NCI-H1436 (cell line): ENCODE results near the gene PTPN2.
"Not testable (repeated sequence)": the region's sequence is repeated elsewhere in the genome, so short reads cannot be mapped to it uniquely, and the experiment has no call there.

ENCODE experiments used
- DNase-seq: peaks from one replicate; lab custom pipeline; 2025; lab: John Stamatoyannopoulos, UW

Gene PTPN2

DNA sequence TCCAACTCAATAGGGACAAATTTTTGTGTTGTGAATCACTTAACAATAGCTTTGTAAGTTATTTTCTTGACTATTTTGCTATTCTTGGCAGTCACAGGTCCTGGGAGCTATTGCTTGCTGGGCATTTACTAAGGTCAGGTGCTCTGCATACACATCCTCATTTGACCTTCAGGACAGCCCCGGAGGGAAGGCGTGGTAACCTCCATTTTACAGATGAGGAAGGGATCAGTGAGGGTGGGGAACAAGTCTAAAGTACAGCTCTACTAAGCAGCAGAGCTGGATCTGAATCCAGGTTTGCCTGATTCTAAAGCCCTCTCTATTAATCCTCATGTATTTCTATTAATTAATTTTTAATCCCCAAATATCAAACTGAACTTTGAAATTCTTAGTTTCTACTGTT lies 58.8 kb downstream of the PTPN2 start:
- DNase-seq: no peak

DNA sequence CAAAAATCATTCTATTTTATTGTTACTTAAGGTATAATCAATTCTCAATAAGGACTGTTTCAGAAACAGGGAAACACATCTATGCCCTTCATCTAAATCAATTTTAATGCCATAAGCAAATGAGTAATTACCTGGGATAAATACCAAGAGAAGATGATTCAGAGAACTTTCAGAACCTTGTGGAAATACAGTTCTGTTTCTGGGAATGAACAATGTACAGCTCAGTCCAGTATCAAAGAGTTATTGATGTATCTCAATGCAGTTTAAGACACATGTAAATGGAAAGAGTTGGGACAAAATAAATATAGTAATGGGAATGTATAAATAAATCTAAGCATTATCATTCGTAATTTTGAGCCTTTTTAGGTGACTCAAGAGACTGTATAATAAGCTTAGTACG lies 60.1 kb downstream of the PTPN2 start:
- DNase-seq: no peak

DNA sequence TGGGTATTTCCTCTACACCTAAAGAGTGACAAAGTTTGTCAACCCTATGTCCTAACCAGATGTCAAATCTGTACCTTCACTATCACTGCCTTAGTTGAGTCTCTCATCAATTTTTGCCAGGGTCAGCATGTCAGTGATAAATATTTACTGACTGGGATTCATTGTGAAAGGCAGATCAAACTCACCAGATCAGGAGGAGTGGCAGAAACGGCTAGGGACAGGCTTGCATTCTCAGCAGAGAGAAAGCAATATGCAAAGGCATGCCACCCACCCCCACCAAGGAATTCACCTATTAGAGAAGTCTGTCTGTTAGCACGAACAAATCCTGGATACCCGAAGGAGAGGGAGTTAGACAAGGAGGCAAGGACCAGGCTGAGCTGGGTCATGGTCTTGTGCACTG lies 62.6 kb downstream of the PTPN2 start:
- no peak for DNase-seq

DNA sequence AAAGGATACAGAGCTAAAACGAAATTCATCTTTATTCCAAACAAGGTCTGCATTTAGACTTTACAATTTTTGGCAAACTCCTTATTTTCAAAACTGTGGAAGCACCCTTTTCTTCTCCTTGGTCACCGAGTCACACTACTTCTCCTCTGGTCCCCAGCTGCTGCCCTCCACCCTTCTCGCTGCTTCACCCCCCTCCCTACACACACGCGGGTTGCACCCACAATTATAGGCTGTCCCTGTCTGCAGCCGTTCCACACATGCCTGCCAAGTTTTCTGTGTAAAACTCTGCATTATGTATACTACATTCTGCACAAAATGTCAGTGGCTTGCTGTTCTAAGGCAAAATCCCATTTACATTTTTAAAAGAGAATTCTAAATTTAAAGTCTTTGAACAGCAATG lies 63.5 kb downstream of the PTPN2 start:
- no peak for DNase-seq

DNA sequence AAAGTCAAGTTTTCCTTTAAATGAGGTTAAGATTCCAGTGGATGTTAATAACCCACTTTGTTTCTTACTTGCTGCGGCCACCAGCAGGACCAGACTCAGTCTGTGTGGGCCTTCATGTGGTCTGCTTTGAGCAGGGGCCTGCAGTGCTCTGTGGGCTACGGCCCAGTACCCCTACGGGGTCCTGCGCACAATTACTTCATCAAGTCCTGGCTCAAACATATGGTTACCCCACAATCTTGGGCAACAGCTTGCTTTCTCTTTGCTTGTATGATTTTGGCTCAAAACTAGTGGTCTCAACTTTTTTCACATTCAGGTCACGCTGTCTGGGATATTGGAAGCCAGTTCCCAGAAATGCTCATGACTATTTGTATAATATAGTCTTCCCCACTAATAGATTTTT lies 64.2 kb downstream of the PTPN2 start:
- no peak for DNase-seq

DNA sequence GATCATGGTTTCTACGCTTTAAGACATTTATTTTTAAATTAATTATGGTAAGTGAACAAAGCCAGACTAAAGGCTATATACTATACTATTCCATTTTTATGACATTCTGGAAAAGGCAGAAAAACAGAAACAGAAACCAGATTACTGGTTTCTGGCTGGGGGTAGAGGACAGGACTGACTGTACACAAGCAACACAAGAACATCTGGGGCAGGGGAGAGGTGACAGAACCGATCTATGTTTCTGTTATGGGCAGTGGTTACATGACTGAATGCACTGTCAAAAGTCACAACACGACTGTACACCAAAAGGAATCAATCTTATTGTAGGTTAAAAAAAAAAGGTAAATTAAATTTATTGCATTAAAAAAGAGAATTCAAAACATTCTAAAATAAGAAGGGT lies 64.7 kb downstream of the PTPN2 start:
- no peak for DNase-seq

DNA sequence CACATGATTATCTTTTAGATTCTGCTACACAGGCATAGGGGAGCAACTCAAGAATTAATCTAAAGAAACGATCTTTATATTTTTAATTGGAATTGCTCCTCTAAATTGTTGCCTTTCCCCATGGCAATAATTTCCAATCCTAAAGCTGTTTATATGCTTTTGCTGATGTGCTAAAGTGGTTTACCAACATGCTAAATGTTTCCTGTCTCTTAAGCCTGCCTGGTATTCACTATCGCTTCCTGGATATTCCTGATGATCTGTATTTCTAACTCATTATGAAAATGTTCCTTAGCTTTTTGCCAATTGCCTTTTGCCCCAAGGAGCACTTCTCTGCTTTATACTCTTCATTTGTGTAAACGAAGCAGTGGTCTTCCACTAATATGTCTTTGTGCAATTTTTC lies 65.8 kb downstream of the PTPN2 start:
- DNase-seq: no peak

DNA sequence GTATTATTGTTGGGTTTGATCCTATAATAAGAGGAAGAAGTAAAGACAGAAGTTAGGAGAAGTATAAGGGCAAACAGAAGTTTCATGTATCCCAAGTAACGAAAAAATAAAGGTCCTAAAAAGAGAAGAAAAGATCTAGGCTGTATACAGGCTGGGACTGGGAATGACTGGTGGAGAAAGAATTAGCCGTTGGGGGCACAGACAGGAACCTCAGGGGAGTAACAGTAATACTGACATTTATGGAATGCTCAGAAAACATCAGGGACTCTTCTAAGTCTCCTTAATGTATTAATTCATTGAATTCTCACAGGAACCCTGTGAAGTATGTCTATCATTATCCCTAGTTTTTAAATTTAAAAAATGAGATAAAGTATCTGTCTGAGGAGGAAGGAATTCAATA lies 67.6 kb downstream of the PTPN2 start:
- DNase-seq: no peak

DNA sequence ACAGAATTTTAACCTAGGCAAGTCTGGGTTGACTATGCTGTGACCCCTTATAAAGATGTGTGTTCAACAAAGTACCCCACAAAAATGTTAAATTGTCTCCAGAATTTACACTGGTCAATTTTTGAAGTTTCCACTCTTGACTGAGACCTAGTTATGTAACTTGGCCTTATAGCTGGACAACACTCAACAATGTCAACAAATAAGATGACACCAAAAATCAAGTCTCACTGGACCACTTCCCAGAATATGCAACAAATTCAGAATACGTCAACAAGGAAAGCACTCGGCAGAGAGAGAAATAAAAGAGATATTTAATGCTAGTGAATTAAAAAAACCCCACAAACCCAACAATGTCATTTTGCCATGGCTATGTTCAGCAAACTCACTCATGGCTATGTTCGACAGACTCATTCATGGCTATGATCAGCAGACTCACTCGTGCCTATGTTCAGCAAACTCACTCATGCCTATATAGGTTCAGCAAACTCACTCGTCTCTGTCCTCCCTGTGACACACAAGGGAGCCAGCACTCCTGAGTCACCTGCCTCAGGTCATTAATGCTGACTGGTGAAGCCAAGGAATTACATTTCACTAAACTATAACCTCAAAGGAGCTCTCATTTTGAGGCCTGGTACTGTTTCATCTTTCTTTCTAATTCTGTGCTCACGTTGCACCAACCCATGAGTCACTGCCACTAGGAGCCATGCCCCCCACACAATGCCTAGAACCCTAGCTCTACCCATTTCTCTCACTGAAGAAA lies 72.7 kb downstream of the PTPN2 start:
- DNase-seq: no peak

DNA sequence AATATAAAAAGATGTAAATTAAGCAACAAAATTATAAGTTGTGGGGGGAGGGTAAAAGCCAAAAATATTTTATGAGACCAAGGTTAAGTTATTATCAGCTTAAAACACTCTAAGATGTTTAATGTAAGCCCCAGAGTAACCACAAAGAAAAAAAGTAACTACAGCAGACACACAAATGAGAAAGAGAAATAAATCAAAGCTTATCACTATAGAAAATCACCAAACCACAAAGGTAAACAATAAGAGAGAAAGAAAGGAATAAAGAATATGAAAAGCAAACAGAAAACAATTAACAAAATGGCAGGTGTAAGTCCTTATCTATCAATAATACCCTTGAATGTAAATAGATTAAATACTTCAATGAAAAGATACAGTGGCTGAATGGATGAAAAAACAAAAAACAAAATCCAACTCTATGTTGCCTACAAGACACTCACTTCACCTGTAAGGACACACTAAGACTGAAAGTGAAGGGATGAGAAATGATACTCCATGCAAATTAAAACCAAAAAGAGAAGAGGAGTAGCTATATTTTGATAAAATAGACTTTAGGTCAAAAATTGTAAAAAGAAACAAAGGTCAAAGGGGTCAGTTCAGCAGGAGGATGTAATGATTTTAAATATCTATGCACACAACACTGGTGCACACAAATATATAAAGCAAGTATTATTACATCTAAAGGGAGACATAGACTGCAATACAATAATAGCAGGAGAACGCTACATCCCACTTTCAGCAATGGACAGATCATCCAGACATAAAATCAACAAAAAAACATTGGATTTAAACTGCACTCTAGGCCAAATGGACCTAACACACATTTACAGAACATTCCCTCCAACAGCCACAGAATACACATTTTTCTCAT lies 80.7 kb downstream of the PTPN2 start:
- DNase-seq: peak; percentile 19

DNA sequence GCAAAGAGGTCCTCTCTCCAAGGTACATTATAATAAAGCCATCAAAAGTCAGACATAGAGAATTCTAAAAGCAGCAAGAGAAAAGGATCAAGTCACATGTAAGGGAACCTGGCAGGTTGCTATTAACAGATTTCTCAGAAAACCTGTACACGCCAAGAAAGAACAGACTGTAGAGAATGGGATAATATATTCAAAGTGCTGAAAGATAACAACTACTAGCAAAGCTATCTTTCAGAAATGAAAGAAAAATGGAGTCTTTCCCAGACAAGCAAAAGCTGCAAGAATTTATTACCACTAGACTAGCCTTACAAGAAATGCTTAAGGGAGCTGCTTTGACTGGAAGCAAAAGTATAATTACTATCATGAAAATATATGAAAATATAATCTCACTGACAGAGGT lies 81.5 kb downstream of the PTPN2 start:
- DNase-seq: no peak

DNA sequence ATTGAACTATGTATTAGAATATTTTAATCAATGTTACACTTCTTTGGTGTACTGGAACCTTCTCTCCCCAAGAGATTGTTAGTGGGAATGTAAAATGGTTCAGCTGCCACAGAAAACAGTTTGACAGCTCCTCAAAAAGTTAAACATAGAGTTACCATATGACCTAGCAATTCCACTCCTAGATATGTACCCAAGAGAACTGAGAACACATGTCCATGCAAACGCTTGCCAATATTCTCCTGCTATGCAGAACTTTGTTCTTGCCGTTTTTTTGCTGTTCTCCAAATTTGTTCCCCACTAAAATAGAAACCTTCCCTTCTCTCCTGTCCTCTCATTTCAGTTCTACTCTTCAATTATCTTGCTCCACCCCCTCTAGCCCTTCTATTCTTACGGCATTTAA lies 87.6 kb downstream of the PTPN2 start:
- DNase-seq: no peak

DNA sequence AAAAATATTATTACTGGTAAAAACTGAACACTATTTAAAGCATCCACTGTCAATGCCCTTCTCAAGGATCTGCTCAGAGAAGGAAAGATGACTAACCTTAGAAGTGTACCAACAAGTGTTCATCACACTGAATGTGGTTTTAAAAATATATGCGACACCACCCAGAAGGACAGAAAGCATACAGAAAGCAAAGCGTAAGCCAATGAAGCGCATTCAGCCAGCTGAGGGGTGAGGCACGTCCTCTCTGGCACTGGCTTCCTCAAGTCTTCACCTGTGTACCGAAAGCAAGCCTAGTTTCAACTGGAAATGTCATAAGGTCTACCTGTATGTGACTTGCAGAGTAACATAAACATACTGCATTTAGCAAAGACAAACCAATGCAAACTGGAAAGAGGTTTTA lies 92.4 kb downstream of the PTPN2 start:
- no peak for DNase-seq

DNA sequence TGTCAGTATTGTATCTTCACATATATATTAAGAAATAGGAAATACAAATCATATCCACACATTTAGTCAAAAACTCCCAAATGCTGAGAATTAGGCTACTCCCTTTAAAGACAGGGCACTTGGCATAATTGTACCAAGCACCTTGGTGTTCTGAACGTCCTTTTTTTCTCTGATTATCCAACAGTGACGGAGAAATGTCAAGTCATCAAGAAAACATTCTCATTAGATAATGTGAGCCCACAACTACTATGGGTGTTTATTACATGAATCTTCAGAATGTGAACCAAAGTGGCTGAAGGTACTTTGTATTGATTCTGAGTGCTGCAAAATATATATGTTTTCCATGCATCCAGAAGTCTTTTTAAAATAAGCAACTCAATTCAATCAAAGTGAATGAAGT lies 97.4 kb downstream of the PTPN2 start:
- DNase-seq: no peak

DNA sequence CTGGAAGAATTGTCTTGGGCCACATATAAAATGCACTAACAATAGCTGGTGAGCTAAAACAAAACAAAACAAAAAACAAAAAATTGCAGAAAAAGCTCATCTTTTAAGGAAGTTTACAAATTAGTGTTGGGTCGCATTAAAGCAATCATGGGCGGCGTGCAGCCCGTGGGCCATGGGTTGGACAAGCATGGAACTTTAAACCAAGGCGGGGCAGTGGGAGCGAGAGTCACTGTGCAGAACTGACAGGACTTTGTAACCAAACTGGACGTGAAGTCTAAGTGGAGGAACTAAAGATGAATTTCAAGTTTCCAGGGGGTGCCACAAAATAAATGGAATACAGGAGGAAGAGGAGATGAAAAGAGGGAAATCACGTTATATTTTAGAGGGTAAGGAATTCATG lies 100.5 kb downstream of the PTPN2 start:
- DNase-seq: no peak

DNA sequence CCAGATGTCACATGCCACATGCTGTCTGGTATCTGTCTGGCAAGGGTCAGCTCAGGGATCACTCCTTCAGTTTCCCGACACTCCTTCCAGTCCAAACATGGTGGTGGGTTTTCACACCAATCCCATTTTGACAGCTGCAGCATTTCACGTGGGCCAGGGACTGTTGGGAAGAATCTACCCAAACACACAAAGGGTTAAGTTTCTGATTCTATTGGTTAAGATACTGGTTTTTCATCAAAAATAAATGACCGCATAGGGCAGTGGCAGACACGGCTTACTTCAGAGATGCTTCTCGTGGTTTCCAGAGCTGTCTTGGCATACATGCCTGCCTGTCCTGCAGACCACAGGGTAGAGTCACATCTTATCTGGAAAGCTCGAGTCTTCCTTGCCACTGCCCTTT lies 101.5 kb downstream of the PTPN2 start:
- DNase-seq: no peak

DNA sequence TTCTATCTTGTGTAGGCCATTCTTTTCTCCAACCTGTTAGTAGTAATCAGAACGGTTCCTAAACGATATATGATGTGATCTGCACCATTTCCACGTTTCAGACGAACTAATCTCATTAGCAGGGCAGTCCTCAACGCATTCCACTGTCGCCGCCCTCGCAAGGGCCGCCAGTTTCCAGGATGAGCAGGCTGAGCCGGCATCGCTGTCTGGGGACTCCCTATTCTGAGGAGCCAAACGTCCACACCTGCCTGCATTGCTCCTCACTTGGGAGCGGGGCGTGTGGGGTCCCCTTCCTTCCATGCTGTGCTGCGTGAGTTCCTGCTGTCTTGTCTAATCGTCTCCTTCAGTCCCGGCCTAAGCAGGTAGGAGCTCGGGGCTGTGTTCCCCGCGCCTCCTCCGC lies 104.6 kb downstream of the PTPN2 start:
- no peak for DNase-seq

DNA sequence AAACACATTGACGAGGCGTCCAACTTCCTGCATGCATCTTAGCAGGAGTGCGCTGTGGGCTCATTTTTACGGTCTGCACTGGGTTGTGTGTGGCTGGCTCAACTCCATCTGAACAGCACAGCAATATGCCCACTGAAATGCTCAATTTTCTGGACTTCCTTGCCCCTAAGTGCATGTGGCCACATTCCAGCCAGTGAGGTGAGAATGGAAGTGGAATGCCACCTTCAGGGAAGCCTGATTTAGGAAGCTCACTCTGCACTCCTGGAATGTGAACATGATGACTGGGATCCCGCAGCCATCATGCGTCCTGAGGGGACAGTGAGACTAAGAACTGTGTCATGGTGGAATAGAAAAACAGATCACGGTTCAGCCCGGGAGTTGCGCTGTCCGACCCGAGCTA lies 105.0 kb downstream of the PTPN2 start:
- no peak for DNase-seq

DNA sequence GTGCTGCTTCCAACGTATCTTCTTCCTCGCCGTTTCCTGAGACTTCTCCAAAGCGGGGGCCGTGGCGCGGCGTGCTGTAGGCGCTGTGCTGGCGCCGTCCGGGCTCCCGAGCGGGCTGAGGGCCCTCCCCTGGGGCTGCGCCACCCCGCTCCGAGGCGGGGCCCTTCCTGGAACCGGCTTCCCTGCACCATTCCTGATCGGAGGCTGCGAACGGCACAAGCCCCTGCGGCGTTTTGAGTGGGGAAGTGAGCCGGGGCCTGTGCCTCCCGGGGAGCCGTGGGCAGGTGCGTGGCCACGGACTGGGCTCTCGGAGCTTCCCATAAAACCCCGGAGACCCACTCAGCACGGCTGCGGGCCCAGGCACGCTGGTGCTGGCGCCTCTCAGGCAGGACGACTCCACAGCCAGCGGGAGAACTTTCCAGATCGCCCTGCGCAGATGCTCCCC lies 106.5 kb downstream of the PTPN2 start:
- no peak for DNase-seq

DNA sequence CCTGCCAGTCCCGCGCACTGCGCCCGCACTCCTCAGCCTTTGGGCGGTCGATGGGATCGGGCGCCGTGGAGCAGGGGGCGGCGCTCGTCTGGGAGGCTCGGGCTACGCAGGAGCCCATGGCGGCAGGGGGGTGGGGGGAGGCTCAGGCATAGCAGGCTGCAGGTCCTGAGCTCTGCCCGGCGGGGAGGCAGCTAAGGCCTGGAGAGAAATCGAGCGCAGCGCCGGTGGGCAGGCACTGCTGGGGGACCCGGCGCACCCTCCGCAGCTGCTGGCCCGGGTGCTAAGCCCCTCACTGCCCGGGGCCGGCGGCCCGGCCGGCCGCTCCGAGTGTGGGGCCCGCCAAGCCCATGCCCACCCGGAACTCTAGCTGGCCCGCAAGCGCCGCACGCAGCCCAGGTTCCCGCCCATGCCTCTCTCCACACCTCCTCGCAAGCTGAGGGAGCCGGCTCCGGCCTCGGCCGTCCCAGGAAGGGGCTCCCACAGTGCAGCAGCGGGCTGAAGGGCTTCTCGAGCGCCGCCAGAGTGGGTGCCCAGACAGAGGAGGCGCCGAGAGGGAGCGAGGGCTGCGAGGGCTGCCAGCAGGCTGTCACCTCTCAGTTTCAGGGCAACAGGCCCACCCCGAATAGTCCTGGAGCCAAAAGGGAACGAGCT lies 107.1 kb downstream of the PTPN2 start:
- no peak for DNase-seq

DNA sequence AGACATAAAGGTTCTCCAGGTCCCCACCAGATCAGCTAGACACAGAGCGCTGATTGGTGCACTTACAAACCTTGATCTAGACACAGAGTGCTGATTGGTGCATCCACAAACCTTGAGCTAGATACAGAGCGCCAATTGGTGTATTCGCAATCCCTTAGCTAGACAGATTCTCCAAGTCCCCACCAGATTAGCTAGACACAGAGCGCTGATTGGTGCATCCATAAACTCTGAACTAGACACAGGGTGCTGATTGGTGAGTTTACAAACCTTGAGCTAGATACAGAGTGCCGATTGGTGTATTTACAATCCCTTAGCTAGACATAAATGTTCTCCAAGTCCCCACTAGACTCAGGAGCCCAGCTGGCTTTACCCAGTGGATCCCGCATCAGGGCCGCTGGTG lies 107.6 kb downstream of the PTPN2 start:
- not testable (repeated sequence) for DNase-seq

DNA sequence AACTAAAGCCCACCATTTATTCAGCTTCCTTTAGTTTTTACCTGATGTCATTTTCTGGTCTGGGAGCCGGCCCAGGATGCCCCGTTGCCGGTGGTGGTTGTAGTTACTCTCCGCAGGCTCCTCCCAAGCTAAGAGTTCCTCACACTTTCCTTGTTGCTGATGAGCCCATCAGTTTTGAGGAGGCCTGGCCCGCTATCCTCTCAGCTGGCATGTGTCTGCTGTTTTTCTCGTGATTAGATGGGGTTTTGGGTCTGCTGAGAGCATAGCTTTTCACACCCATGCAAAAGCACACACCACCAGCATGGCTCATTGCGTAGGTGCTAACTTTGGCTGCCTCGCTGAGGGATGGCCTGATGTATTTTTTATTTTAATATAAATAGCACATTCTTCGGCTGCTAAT lies 109.1 kb downstream of the PTPN2 start:
- no peak for DNase-seq

DNA sequence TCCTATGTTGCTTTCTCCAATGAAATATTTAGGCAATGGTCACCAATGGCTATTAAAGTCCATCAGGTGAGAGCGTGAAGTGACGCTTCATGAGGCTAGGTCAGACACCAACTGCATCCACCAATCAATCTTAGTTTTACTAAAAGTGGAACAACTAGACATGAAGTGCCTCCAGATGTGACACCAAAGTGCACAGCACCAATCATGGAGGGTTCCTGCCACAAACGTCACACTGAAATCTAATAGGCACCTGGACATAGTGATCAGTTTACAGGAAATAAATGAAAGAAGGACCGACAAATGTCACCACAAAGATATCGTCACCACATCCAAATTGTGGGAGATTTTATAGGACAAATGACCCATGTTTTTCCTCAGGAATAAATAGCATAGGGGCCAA lies 110.7 kb downstream of the PTPN2 start:
- DNase-seq: no peak
